K562 (cell line): ENCODE measurements around the gene LRRC25. TPM values are rescaled to one million over a fixed set of nuclear protein-coding genes. Genes with fewer than 3 reads are reported as not detected.
A peak's percentile ranks its signal among the peaks of the same experiment; 100 is the strongest.

Experiments
- EP400 ChIP-seq: fragments of 450-650 bp; IDR thresholded peaks from 2 replicates; pipeline ENCODE4 v1.6.1; 2017; ENCODE audit warnings: antibody characterized with exemption, mild to moderate bottlenecking, moderate library complexity
- KAT8 ChIP-seq: fragments of 450-650 bp; IDR thresholded peaks from 2 replicates; pipeline ENCODE4 v1.6.1; 2016; ENCODE audit warnings: low read depth, mild to moderate bottlenecking
- MTA1 ChIP-seq: fragments of 450-650 bp; IDR thresholded peaks from 2 replicates; pipeline ENCODE4 v1.6.1; 2017; ENCODE audit warnings: borderline replicate concordance
- NFE2 ChIP-seq: IDR thresholded peaks from 2 replicates; pipeline ENCODE4 v1.6.1; 2014; ENCODE audit warnings: antibody characterized with exemption, low read depth
- NONO ChIP-seq, 2 experiments: fragments of 200-400 bp in 1 of 2; fragments of 450-650 bp in 1 of 2; formaldehyde crosslinking in 1 of 2; IDR thresholded peaks; 2 replicates each; pipeline ENCODE4 v1.6.1; 2017; ENCODE audit warnings: low read depth in 2 of 2, mild to moderate bottlenecking in 2 of 2, moderate library complexity in 2 of 2, low read length in 1 of 2
- PRPF4 ChIP-seq: fragments of 200-400 bp; formaldehyde crosslinking; IDR thresholded peaks from one replicate; pipeline ENCODE4 v1.6.1; 2017; ENCODE audit warnings: low read length, low read depth, mild to moderate bottlenecking; ENCODE audit not compliant: insufficient read depth, poor library complexity, severe bottlenecking
- RBM17 ChIP-seq: fragments of 200-400 bp; formaldehyde crosslinking; IDR thresholded peaks from 2 replicates; pipeline ENCODE4 v1.6.1; 2017; ENCODE audit warnings: low read depth, mild to moderate bottlenecking, low read length, borderline replicate concordance
- SRSF1 ChIP-seq: fragments of 200-400 bp; formaldehyde crosslinking; IDR thresholded peaks from 2 replicates; pipeline ENCODE4 v1.6.1; 2017; ENCODE audit warnings: mild to moderate bottlenecking, low read depth, low read length, moderate library complexity
- ZNF133 ChIP-seq: fragments of 250-450 bp; sonication (Bioruptor Pico); IDR thresholded peaks from 2 replicates; pipeline ENCODE4 v1.4.0; 2020; ENCODE audit warnings: mild to moderate bottlenecking
- ZNF551 ChIP-seq: fragments of 250-450 bp; sonication (Bioruptor Pico); IDR thresholded peaks from 2 replicates; pipeline ENCODE4 v1.5.0; 2021; ENCODE audit warnings: mild to moderate bottlenecking, moderate library complexity
- polyA plus RNA-seq, 8 experiments: library from polyadenylated mRNA; depleted of rRNA in 4 of 8; stranded (reverse) in 5 of 8; unstranded in 3 of 8; fragments of >200 nt; fragmentation: Nextera tagmentation in 2 of 8; fragmentation: Illumina TruSeq in 1 of 8; extraction: Ambion mirVana in 2 of 8; extraction: Trizol in 1 of 8; gene quantifications; 2 replicates each; pipeline versions ENCODE4 v1.2.1 to v1.2.3, GENCODE V29; 2011 to 2014; ENCODE audit warnings: inconsistent platforms in 1 of 8, missing spikeins in 1 of 8
- total RNA-seq, 7 experiments: library from RNA; depleted of rRNA in 6 of 7; stranded (reverse); fragments of >200 nt in 6 of 7; fragmentation: Illumina TruSeq in 2 of 7; extraction: Trizol in 2 of 7; gene quantifications; 2 replicates each; pipeline versions ENCODE4 v1.2.1 to v1.2.3, GENCODE V29; 2011 to 2021; ENCODE audit warnings: low replicate concordance in 1 of 7
- TF ChIP-seq, protein P1 (sequence below): fragments of 450-650 bp; IDR thresholded peaks from 2 replicates; pipeline ENCODE4 v1.6.1; 2016; ENCODE audit warnings: borderline replicate concordance
- TF ChIP-seq, protein P2 (sequence below): fragments of 250-450 bp; sonication (Bioruptor Pico); IDR thresholded peaks from 2 replicates; pipeline ENCODE4 v1.4.0; 2020; ENCODE audit warnings: mild to moderate bottlenecking, moderate library complexity, borderline replicate concordance
- TF ChIP-seq, protein P3 (sequence below): IDR thresholded peaks from 2 replicates; pipeline ENCODE4 v1.6.1; 2011; ENCODE audit warnings: borderline replicate concordance, low read depth, mild to moderate bottlenecking, moderate library complexity, low read length; ENCODE audit not compliant: insufficient read depth, poor library complexity, severe bottlenecking
- TF ChIP-seq, protein P4 (sequence below): fragments of 200-800 bp; sonication (Bioruptor generic); IDR thresholded peaks from 2 replicates; pipeline ENCODE4 v1.6.1; 2017; ENCODE audit warnings: missing genetic modification characterization, missing compliant biosample characterization
- TF ChIP-seq, protein P5 (sequence below): fragments of 450-650 bp; formaldehyde crosslinking; IDR thresholded peaks from 2 replicates; pipeline ENCODE4 v1.4.0; 2022; ENCODE audit warnings: mild to moderate bottlenecking, moderate library complexity
- TF ChIP-seq, protein P6 (sequence below): sonication (generic); formaldehyde crosslinking; IDR thresholded peaks from 2 replicates; pipeline ENCODE4 v1.5.0; 2020; ENCODE audit warnings: missing genetic modification reagents

LRRC25 gene
- total and polyA plus RNA-seq, 9 of the 15 experiments (the other 6 are each of a cell fraction or from before 2014, with no cell fraction given): 0.07 to 0.36 (median 0.10) TPM; not detected in 3

DNA sequence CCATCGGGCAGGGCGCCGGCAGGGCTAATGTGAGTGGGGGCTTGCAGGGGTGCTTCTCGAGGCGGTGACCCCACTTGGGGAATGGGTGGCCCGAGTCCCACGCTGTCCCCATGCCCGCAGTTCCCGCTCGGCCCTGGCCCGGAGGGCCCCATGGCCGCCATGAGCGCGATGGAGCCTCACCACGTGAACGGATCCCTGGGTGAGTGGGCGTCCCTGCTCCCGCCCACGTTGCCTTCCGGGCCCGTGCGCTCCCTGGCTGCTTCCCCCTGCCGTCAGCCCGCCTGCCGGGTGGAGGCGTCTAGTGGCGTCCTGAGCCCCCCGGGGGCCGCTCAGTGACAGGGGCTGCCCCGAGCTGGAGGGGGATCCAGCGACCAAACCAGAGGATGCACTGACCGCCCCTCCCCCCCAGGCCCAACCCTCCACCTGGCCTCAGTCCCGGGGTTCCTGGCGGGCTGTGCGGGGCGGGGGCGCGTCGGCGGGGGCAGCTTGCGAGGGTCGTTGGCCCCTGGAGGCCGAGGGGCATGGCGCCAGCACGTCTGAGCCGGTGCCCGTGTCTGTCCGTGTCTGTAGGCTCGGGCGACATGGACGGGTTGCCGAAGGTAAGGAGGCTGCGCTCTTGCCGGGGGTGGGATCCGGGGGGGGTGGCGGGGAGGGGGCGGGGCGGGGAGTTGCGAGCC is 35.7 kb upstream of the LRRC25 start (continued):
- TF ChIP-seq NONO (IDR thresholded peaks at IDR 0.05; ENCODE audit: low read depth in 2 of 2, low read length in 1 of 2): peak in 1 of 2 experiments; percentile 16; a peak in 1 of 4 replicates
- TF ChIP-seq, protein P1, sequence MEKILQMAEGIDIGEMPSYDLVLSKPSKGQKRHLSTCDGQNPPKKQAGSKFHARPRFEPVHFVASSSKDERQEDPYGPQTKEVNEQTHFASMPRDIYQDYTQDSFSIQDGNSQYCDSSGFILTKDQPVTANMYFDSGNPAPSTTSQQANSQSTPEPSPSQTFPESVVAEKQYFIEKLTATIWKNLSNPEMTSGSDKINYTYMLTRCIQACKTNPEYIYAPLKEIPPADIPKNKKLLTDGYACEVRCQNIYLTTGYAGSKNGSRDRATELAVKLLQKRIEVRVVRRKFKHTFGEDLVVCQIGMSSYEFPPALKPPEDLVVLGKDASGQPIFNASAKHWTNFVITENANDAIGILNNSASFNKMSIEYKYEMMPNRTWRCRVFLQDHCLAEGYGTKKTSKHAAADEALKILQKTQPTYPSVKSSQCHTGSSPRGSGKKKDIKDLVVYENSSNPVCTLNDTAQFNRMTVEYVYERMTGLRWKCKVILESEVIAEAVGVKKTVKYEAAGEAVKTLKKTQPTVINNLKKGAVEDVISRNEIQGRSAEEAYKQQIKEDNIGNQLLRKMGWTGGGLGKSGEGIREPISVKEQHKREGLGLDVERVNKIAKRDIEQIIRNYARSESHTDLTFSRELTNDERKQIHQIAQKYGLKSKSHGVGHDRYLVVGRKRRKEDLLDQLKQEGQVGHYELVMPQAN: no peak
- TF ChIP-seq MTA1: no peak
- TF ChIP-seq, protein P2, sequence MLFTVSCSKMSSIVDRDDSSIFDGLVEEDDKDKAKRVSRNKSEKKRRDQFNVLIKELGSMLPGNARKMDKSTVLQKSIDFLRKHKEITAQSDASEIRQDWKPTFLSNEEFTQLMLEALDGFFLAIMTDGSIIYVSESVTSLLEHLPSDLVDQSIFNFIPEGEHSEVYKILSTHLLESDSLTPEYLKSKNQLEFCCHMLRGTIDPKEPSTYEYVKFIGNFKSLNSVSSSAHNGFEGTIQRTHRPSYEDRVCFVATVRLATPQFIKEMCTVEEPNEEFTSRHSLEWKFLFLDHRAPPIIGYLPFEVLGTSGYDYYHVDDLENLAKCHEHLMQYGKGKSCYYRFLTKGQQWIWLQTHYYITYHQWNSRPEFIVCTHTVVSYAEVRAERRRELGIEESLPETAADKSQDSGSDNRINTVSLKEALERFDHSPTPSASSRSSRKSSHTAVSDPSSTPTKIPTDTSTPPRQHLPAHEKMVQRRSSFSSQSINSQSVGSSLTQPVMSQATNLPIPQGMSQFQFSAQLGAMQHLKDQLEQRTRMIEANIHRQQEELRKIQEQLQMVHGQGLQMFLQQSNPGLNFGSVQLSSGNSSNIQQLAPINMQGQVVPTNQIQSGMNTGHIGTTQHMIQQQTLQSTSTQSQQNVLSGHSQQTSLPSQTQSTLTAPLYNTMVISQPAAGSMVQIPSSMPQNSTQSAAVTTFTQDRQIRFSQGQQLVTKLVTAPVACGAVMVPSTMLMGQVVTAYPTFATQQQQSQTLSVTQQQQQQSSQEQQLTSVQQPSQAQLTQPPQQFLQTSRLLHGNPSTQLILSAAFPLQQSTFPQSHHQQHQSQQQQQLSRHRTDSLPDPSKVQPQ (CRISPR knock-in tag): no peak
- TF ChIP-seq NFE2: no peak
- no peak for TF ChIP-seq KAT8
- no peak for TF ChIP-seq PRPF4
- peak; percentile 88; the same call in 1 of the 2 replicates for TF ChIP-seq EP400
- no peak for TF ChIP-seq SRSF1
- TF ChIP-seq RBM17: no peak
- TF ChIP-seq, protein P3, sequence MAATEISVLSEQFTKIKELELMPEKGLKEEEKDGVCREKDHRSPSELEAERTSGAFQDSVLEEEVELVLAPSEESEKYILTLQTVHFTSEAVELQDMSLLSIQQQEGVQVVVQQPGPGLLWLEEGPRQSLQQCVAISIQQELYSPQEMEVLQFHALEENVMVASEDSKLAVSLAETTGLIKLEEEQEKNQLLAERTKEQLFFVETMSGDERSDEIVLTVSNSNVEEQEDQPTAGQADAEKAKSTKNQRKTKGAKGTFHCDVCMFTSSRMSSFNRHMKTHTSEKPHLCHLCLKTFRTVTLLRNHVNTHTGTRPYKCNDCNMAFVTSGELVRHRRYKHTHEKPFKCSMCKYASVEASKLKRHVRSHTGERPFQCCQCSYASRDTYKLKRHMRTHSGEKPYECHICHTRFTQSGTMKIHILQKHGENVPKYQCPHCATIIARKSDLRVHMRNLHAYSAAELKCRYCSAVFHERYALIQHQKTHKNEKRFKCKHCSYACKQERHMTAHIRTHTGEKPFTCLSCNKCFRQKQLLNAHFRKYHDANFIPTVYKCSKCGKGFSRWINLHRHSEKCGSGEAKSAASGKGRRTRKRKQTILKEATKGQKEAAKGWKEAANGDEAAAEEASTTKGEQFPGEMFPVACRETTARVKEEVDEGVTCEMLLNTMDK: peak; percentile 28
- no peak for TF ChIP-seq ZNF133
- TF ChIP-seq, protein P4, sequence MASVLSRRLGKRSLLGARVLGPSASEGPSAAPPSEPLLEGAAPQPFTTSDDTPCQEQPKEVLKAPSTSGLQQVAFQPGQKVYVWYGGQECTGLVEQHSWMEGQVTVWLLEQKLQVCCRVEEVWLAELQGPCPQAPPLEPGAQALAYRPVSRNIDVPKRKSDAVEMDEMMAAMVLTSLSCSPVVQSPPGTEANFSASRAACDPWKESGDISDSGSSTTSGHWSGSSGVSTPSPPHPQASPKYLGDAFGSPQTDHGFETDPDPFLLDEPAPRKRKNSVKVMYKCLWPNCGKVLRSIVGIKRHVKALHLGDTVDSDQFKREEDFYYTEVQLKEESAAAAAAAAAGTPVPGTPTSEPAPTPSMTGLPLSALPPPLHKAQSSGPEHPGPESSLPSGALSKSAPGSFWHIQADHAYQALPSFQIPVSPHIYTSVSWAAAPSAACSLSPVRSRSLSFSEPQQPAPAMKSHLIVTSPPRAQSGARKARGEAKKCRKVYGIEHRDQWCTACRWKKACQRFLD (CRISPR knock-in tag): peak; percentile 79; the same call in 1 of the 2 replicates
- TF ChIP-seq, protein P5, sequence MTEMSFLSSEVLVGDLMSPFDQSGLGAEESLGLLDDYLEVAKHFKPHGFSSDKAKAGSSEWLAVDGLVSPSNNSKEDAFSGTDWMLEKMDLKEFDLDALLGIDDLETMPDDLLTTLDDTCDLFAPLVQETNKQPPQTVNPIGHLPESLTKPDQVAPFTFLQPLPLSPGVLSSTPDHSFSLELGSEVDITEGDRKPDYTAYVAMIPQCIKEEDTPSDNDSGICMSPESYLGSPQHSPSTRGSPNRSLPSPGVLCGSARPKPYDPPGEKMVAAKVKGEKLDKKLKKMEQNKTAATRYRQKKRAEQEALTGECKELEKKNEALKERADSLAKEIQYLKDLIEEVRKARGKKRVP (CRISPR knock-in tag): no peak
- TF ChIP-seq, protein P6, sequence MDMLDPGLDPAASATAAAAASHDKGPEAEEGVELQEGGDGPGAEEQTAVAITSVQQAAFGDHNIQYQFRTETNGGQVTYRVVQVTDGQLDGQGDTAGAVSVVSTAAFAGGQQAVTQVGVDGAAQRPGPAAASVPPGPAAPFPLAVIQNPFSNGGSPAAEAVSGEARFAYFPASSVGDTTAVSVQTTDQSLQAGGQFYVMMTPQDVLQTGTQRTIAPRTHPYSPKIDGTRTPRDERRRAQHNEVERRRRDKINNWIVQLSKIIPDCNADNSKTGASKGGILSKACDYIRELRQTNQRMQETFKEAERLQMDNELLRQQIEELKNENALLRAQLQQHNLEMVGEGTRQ: peak; percentile 63
- TF ChIP-seq ZNF551: no peak
